Measurements from ENCODE around the gene ITSN2. TPM values are rescaled to one million over a fixed set of nuclear protein-coding genes. Genes with fewer than 3 reads are reported as not detected.

Gene ITSN2
- total RNA-seq, 4 donors from 2014 or later, result 107 to 198 (median 116) TPM

GRCh38 chr2:24174851-24175277, 185.5 kb downstream of the ITSN2 start, which contains the start of gene FAM228A:
TSS of gene FAM228A (plus strand) at chr2:24175053. CDS start at chr2:24175481, 428 bp downstream.
- H3K36me3 ChIP-seq, result no peaks in the 10 kb centered on the region
- no peaks in the 10 kb centered on the region for H3K9me3 ChIP-seq
- H3K4me1 ChIP-seq, result no peaks in the 10 kb centered on the region
- no peak for DNase-seq
- WGBS, 2 donors, result 23 to 34% methylated on average over 17 to 20 of the region's 46 CpGs
- H3K4me3 ChIP-seq (replicated peaks in 1 of 3), result no peak within 1 kb of the TSS
- H3K27me3 ChIP-seq, result no peaks in the 10 kb centered on the region
- intact Hi-C loops (cut with DNase I), result no loop called here
- no peak for TF ChIP-seq CTCF (IDR thresholded peaks at IDR 0.05)
- H3K27ac ChIP-seq, result no peak within 1 kb of the TSS

- 91 to 99% methylated on average over 5 of the region's 5 CpGs for WGBS, 2 donors
- intact Hi-C loops (cut with DNase I), result no loop called here
- no peaks in the 10 kb centered on the region for H3K4me1 ChIP-seq
These were observed 191.3 kb downstream of the ITSN2 start for GRCh38 chr2:24169023-24169422.

GRCh38 chr2:24164416-24164973, 195.8 kb downstream of the ITSN2 start:
- no peaks in the 10 kb centered on the region for H3K9me3 ChIP-seq
- TF ChIP-seq CTCF (IDR thresholded peaks at IDR 0.05), result peak in 3 of 6 experiments; percentile 29 to 61 (median 38)
- TF ChIP-seq POLR2A (IDR thresholded peaks at IDR 0.05), result no peak
- intact Hi-C loops (cut with DNase I), result no loop called here
- no peak for DNase-seq
- 50 to 72% methylated on average over 6 to 8 of the region's 8 CpGs for WGBS, 2 donors
- H3K27ac ChIP-seq, result no peak overlapping the region
- no peaks in the 10 kb centered on the region for H3K27me3 ChIP-seq
- no peaks in the 10 kb centered on the region for H3K4me1 ChIP-seq
- H3K4me3 ChIP-seq (replicated peaks in 1 of 3), result no peak overlapping the region
- H3K36me3 ChIP-seq, result no peaks in the 10 kb centered on the region

More at GRCh38 chr2:24169023-24169422, 191.3 kb downstream of the ITSN2 start:
- Histone ChIP-seq H3K36me3 (no peaks in the 10 kb centered on the region), H3K27me3 (no peaks in the 10 kb centered on the region), H3K4me3 (replicated peaks in 1 of 3) (no peak overlapping the region), H3K27ac (no peak overlapping the region), H3K9me3 (no peaks in the 10 kb centered on the region)
- no peak for DNase-seq
- TF ChIP-seq POLR2A (IDR thresholded peaks at IDR 0.05), result no peak
- no peak for TF ChIP-seq CTCF (IDR thresholded peaks at IDR 0.05)

GRCh38 chr2:24163601-24164000, 196.7 kb downstream of the ITSN2 start:
- no peak overlapping the region for H3K4me3 ChIP-seq (replicated peaks in 1 of 3)
- DNase-seq, result no peak
- intact Hi-C loops (cut with DNase I), result no loop called here
- no peak overlapping the region for H3K27ac ChIP-seq
- TF ChIP-seq CTCF (IDR thresholded peaks at IDR 0.05) (no peak), POLR2A (IDR thresholded peaks at IDR 0.05) (no peak)
- H3K9me3 ChIP-seq, result no peaks in the 10 kb centered on the region
- H3K4me1 ChIP-seq, result no peaks in the 10 kb centered on the region
- H3K36me3 ChIP-seq, result no peaks in the 10 kb centered on the region
- H3K27me3 ChIP-seq, result no peaks in the 10 kb centered on the region
- WGBS, 2 donors, result 83 to 87% methylated on average over 2 of the region's 2 CpGs

- 60 to 89% methylated on average over 2 to 3 of the region's 3 CpGs for WGBS, 2 donors
- Histone ChIP-seq H3K9me3 (no peaks in the 10 kb centered on the region), H3K27me3 (no peaks in the 10 kb centered on the region), H3K4me3 (replicated peaks in 1 of 3) (no peak overlapping the region), H3K36me3 (no peaks in the 10 kb centered on the region), H3K27ac (no peak overlapping the region), H3K4me1 (no peaks in the 10 kb centered on the region)
- TF ChIP-seq CTCF (IDR thresholded peaks at IDR 0.05) (no peak), POLR2A (IDR thresholded peaks at IDR 0.05) (no peak)
- DNase-seq, result no peak
- intact Hi-C loops (cut with DNase I), result no loop called here
These were observed 197.2 kb downstream of the ITSN2 start for GRCh38 chr2:24163186-24163585.
